Kidney (tissue), 14 donors: ENCODE data around the gene TFCP2L1. TPM values are rescaled to one million over a fixed set of nuclear protein-coding genes. Genes with fewer than 3 reads are reported as not detected.

Experiments used
- DNase-seq, 5 donors: peaks; one replicate each; pipeline ENCODE4 v3.0.0-alpha.2; 2013 to 2020
- FAIRE-seq: peaks from 2 replicates; lab custom pipeline; 2012; peaks lifted over from hg19 to GRCh38; lab: Jason Lieb, UNC
- H3K27ac ChIP-seq, 2 donors: one replicate each; pipeline ENCODE4 v1.7.0; 2013; ENCODE audit warnings: low read depth in 2 of 2, low read length in 2 of 2, inconsistent platforms in 1 of 2
- H3K27me3 ChIP-seq: one replicate; pipeline ENCODE4 v1.7.1; 2013; ENCODE audit warnings: low read length, inconsistent platforms; ENCODE audit not compliant: control insufficient read depth, insufficient read depth
- H3K36me3 ChIP-seq, 3 donors: one replicate each; pipeline versions ENCODE4 v1.7.0 to v1.7.1; 2013; ENCODE audit warnings: low read length in 3 of 3, control low read depth in 1 of 3, inconsistent platforms in 1 of 3; ENCODE audit not compliant: insufficient read depth in 3 of 3, control insufficient read depth in 2 of 3
- H3K4me1 ChIP-seq, 3 donors: one replicate each; pipeline versions ENCODE4 v1.7.0 to v1.7.1; 2013; ENCODE audit warnings: low read length in 3 of 3, inconsistent platforms in 1 of 3, low read depth in 1 of 3; ENCODE audit not compliant: control insufficient read depth in 2 of 3, insufficient read depth in 2 of 3
- H3K4me3 ChIP-seq, 3 donors: one replicate each; pipeline versions ENCODE4 v1.7.0 to v1.8.1; 2013; ENCODE audit warnings: low read length in 3 of 3, control low read depth in 1 of 3, inconsistent platforms in 1 of 3
- H3K9ac ChIP-seq, 3 donors: one replicate each; pipeline versions ENCODE4 v1.7.0 to v1.7.1; 2013; ENCODE audit warnings: low read length in 3 of 3, control low read depth in 1 of 3, inconsistent platforms in 1 of 3
- H3K9me3 ChIP-seq, 3 donors: one replicate each; pipeline versions ENCODE4 v1.7.0 to v1.7.1; 2013; ENCODE audit warnings: low read length in 3 of 3, control low read depth in 1 of 3, inconsistent platforms in 1 of 3; ENCODE audit not compliant: control insufficient read depth in 2 of 3, insufficient read depth in 1 of 3
- CTCF ChIP-seq: IDR thresholded peaks from 3 replicates; pipeline ENCODE4 v1.5.1; 2012; ENCODE audit warnings: mild to moderate bottlenecking, moderate library complexity, borderline replicate concordance; ENCODE audit not compliant: insufficient read depth; ENCODE audit errors: extremely low read depth
- intact Hi-C: fragments of 100-400 bp; cut with DNase I; formaldehyde crosslinking; loops from one replicate; pipeline ENCODE4 v1.11.1; 2022
- polyA plus RNA-seq: library from polyadenylated mRNA; stranded (reverse); fragments of 350-450 nt; fragmentation: Illumina TruSeq; extraction: RNeasy Lipid Tissue Mini Kit (QIAGEN cat#74804); gene quantifications from one replicate; pipeline ENCODE4 v1.2.3, GENCODE V29; 2014; ENCODE audit warnings: low read depth, low replicate concordance; ENCODE audit not compliant: insufficient read depth
- total RNA-seq: library from RNA; stranded (reverse); fragmentation: NEBNext Ultra II Directional; extraction: Animal tissue kit (Norgen Biotek cat#: 25700); gene quantifications from one replicate; pipeline ENCODE4 v1.2.1, GENCODE V29; 2021
- donor health status: control.
- donor health status: control.
- donor health status: control.
- donor health status: control.
- donor health status: control.
- donor health status: DM: yes; HTN: yes; CAD: no.
- donor health status: Normal renal cell carcinoma (clear cell type).

Gene TFCP2L1
- total and polyA plus RNA-seq, 2 donors from 2014 or later: 44.4 to 172 TPM

GRCh38 chr2:121326628-121327027 is 41.6 kb upstream of the TFCP2L1 start:
- TF ChIP-seq CTCF: no peak
- H3K4me1 ChIP-seq: no peaks in the 10 kb centered on the region
- no peak overlapping the region for H3K27ac ChIP-seq
- H3K27me3 ChIP-seq: no peaks in the 10 kb centered on the region
- no peak for FAIRE-seq
- H3K9me3 ChIP-seq: no peaks in the 10 kb centered on the region
- H3K36me3 ChIP-seq: no peaks in the 10 kb centered on the region
- DNase-seq: no peak
- no peak overlapping the region for H3K4me3 ChIP-seq
- intact Hi-C loops: no loop called here
- H3K9ac ChIP-seq: no peak overlapping the region

GRCh38 chr2:121324601-121325000 is 39.6 kb upstream of the TFCP2L1 start:
- no peak overlapping the region for H3K27ac ChIP-seq
- TF ChIP-seq CTCF: no peak
- no peak overlapping the region for H3K9ac ChIP-seq
- DNase-seq (no peak), FAIRE-seq (no peak)
- H3K36me3 ChIP-seq: no peaks in the 10 kb centered on the region
- no peaks in the 10 kb centered on the region for H3K27me3 ChIP-seq
- no peaks in the 10 kb centered on the region for H3K9me3 ChIP-seq
- H3K4me1 ChIP-seq: no peaks in the 10 kb centered on the region
- no peak overlapping the region for H3K4me3 ChIP-seq
- intact Hi-C loops: no loop called here

GRCh38 chr2:121321476-121321875 is 36.5 kb upstream of the TFCP2L1 start:
- DNase-seq (no peak), FAIRE-seq (no peak)
- TF ChIP-seq CTCF: no peak
- intact Hi-C loops: no loop called here
- Histone ChIP-seq H3K9ac (no peak overlapping the region), H3K4me3 (no peak overlapping the region), H3K27ac (no peak overlapping the region), H3K9me3 (no peaks in the 10 kb centered on the region), H3K27me3 (no peaks in the 10 kb centered on the region), H3K36me3 (no peaks in the 10 kb centered on the region), H3K4me1 (no peaks in the 10 kb centered on the region)

- Histone ChIP-seq H3K4me1 (no peaks in the 10 kb centered on the region), H3K9me3 (no peaks in the 10 kb centered on the region), H3K27ac (no peak overlapping the region), H3K9ac (no peak overlapping the region), H3K27me3 (no peaks in the 10 kb centered on the region), H3K36me3 (no peaks in the 10 kb centered on the region), H3K4me3 (no peak overlapping the region)
- intact Hi-C loops: no loop called here
- TF ChIP-seq CTCF: no peak
- no peak for DNase-seq
- FAIRE-seq: no peak
Measured at GRCh38 chr2:121319941-121320340, 34.9 kb upstream of the TFCP2L1 start.
